Activated naive CD8-positive, alpha-beta T cell treated with anti-CD3 and anti-CD28 coated beads, Interleukin-2, amount 50 U/mL, for 24 hours (primary cell): Measurements from ENCODE around the gene PRKAG1.

Source experiments
- ATAC-seq: fragments of 150-1000 bp; cut with Tn5 transposase; one replicate; pipeline ENCODE4 v1.10.0; 2021
- DNase-seq: peaks from one replicate; pipeline ENCODE4 v3.0.0; 2021
- H3K27ac Mint-ChIP-seq: one replicate; pipeline ENCODE4 v1.8.0; 2021; ENCODE audit warnings: mild to moderate bottlenecking, mixed read lengths
- H3K27me3 Mint-ChIP-seq: one replicate; pipeline ENCODE4 v1.8.0; 2021; ENCODE audit warnings: mixed read lengths
- H3K36me3 Mint-ChIP-seq: one replicate; pipeline ENCODE4 v1.8.0; 2021; ENCODE audit warnings: low read depth, mixed read lengths
- H3K4me1 Mint-ChIP-seq: one replicate; pipeline ENCODE4 v1.8.0; 2021; ENCODE audit warnings: mixed read lengths
- H3K4me3 Mint-ChIP-seq: one replicate; pipeline ENCODE4 v1.8.0; 2021; ENCODE audit warnings: mild to moderate bottlenecking, moderate library complexity, mixed read lengths
- H3K9me3 Mint-ChIP-seq: one replicate; pipeline ENCODE4 v1.8.0; 2021; ENCODE audit warnings: mixed read lengths

The PRKAG1 gene

GRCh38 chr12:49054096-49054495, 35.5 kb upstream of the PRKAG1 start:
- Mint-ChIP-seq H3K27ac (no peak overlapping the region), H3K27me3 (no peaks in the 10 kb centered on the region), H3K4me1 (peaks cover 41% of the 10 kb centered on the region), H3K36me3 (peaks cover 50% of the 10 kb centered on the region), H3K9me3 (no peaks in the 10 kb centered on the region), H3K4me3 (no peak overlapping the region)
- DNase-seq (no peak), ATAC-seq (no peak)

GRCh38 chr12:49052451-49053208, 34.1 kb upstream of the PRKAG1 start:
- ATAC-seq (no peak), DNase-seq (no peak)
- no peaks in the 10 kb centered on the region for H3K27me3 Mint-ChIP-seq
- H3K4me3 Mint-ChIP-seq, result no peak overlapping the region
- H3K27ac Mint-ChIP-seq, result no peak overlapping the region
- no peaks in the 10 kb centered on the region for H3K9me3 Mint-ChIP-seq
- peaks cover 31% of the 10 kb centered on the region for H3K4me1 Mint-ChIP-seq
- H3K36me3 Mint-ChIP-seq, result peaks cover 63% of the 10 kb centered on the region

- H3K27ac Mint-ChIP-seq, result no peak overlapping the region
- no peaks in the 10 kb centered on the region for H3K27me3 Mint-ChIP-seq
- H3K4me1 Mint-ChIP-seq, result peaks cover 24% of the 10 kb centered on the region
- ATAC-seq, result no peak
- H3K36me3 Mint-ChIP-seq, result peaks cover 67% of the 10 kb centered on the region
- H3K9me3 Mint-ChIP-seq, result no peaks in the 10 kb centered on the region
- H3K4me3 Mint-ChIP-seq, result no peak overlapping the region
- no peak for DNase-seq
Observed at GRCh38 chr12:49051777-49052438, 33.3 kb upstream of the PRKAG1 start.

- Mint-ChIP-seq H3K36me3 (peaks cover 70% of the 10 kb centered on the region), H3K27me3 (no peaks in the 10 kb centered on the region), H3K27ac (no peak overlapping the region), H3K4me3 (no peak overlapping the region), H3K9me3 (no peaks in the 10 kb centered on the region), H3K4me1 (peaks cover 18% of the 10 kb centered on the region)
- ATAC-seq (no peak), DNase-seq (no peak)
Observed at GRCh38 chr12:49051373-49051764, 32.8 kb upstream of the PRKAG1 start.

- no peak overlapping the region for H3K27ac Mint-ChIP-seq
- DNase-seq (no peak), ATAC-seq (no peak)
- peaks cover 12% of the 10 kb centered on the region for H3K4me1 Mint-ChIP-seq
- no peak overlapping the region for H3K4me3 Mint-ChIP-seq
- peaks cover 74% of the 10 kb centered on the region for H3K36me3 Mint-ChIP-seq
- H3K27me3 Mint-ChIP-seq, result no peaks in the 10 kb centered on the region
- no peaks in the 10 kb centered on the region for H3K9me3 Mint-ChIP-seq
Observed at GRCh38 chr12:49050507-49051372, 32.2 kb upstream of the PRKAG1 start.

- DNase-seq (no peak), ATAC-seq (no peak)
- no peak overlapping the region for H3K4me3 Mint-ChIP-seq
- H3K9me3 Mint-ChIP-seq, result no peaks in the 10 kb centered on the region
- H3K4me1 Mint-ChIP-seq, result peaks cover 1% of the 10 kb centered on the region
- H3K36me3 Mint-ChIP-seq, result peaks cover 69% of the 10 kb centered on the region
- H3K27ac Mint-ChIP-seq, result no peak overlapping the region
- no peaks in the 10 kb centered on the region for H3K27me3 Mint-ChIP-seq
Observed at GRCh38 chr12:49049566-49050224, 31.1 kb upstream of the PRKAG1 start.

- ATAC-seq, result no peak
- H3K36me3 Mint-ChIP-seq, result peaks cover 71% of the 10 kb centered on the region
- no peaks in the 10 kb centered on the region for H3K27me3 Mint-ChIP-seq
- no peak for DNase-seq
- H3K4me3 Mint-ChIP-seq, result no peak overlapping the region
- H3K4me1 Mint-ChIP-seq, result no peaks in the 10 kb centered on the region
- no peaks in the 10 kb centered on the region for H3K9me3 Mint-ChIP-seq
- H3K27ac Mint-ChIP-seq, result no peak overlapping the region
Observed at GRCh38 chr12:49048953-49049352, 30.4 kb upstream of the PRKAG1 start.

- Mint-ChIP-seq H3K27me3 (no peaks in the 10 kb centered on the region), H3K9me3 (no peaks in the 10 kb centered on the region), H3K27ac (no peak overlapping the region), H3K36me3 (peaks cover 62% of the 10 kb centered on the region), H3K4me3 (no peak overlapping the region), H3K4me1 (peaks cover 2% of the 10 kb centered on the region)
- DNase-seq, result no peak
- ATAC-seq, result no peak
Observed at GRCh38 chr12:49046129-49046895, 27.7 kb upstream of the PRKAG1 start.

GRCh38 chr12:49044660-49045059, 26.1 kb upstream of the PRKAG1 start:
- H3K36me3 Mint-ChIP-seq, result peaks cover 54% of the 10 kb centered on the region

GRCh38 chr12:49043856-49044258, 25.3 kb upstream of the PRKAG1 start:
- peaks cover 2% of the 10 kb centered on the region for H3K4me1 Mint-ChIP-seq
- no peaks in the 10 kb centered on the region for H3K9me3 Mint-ChIP-seq
- peaks cover 49% of the 10 kb centered on the region for H3K36me3 Mint-ChIP-seq
- peak; percentile 86 for DNase-seq
- no peaks in the 10 kb centered on the region for H3K27me3 Mint-ChIP-seq
- H3K27ac Mint-ChIP-seq, result no peak overlapping the region
- H3K4me3 Mint-ChIP-seq, result no peak overlapping the region
- ATAC-seq, result peak; percentile 74

More at GRCh38 chr12:49044660-49045059, 26.1 kb upstream of the PRKAG1 start:
- H3K27ac Mint-ChIP-seq, result no peak overlapping the region
- peaks cover 2% of the 10 kb centered on the region for H3K4me1 Mint-ChIP-seq
- no peak overlapping the region for H3K4me3 Mint-ChIP-seq
- DNase-seq (no peak), ATAC-seq (no peak)
- H3K9me3 Mint-ChIP-seq, result no peaks in the 10 kb centered on the region
- H3K27me3 Mint-ChIP-seq, result no peaks in the 10 kb centered on the region

GRCh38 chr12:49043241-49043640, 24.7 kb upstream of the PRKAG1 start:
- H3K27ac Mint-ChIP-seq, result no peak overlapping the region
- peaks cover 2% of the 10 kb centered on the region for H3K4me1 Mint-ChIP-seq
- no peak overlapping the region for H3K4me3 Mint-ChIP-seq
- peaks cover 44% of the 10 kb centered on the region for H3K36me3 Mint-ChIP-seq
- DNase-seq, result no peak
- no peaks in the 10 kb centered on the region for H3K9me3 Mint-ChIP-seq
- H3K27me3 Mint-ChIP-seq, result no peaks in the 10 kb centered on the region
- no peak for ATAC-seq

- no peak overlapping the region for H3K4me3 Mint-ChIP-seq
- H3K9me3 Mint-ChIP-seq, result no peaks in the 10 kb centered on the region
- peaks cover 33% of the 10 kb centered on the region for H3K36me3 Mint-ChIP-seq
- peaks cover 2% of the 10 kb centered on the region for H3K4me1 Mint-ChIP-seq
- H3K27ac Mint-ChIP-seq, result no peak overlapping the region
- no peaks in the 10 kb centered on the region for H3K27me3 Mint-ChIP-seq
- DNase-seq (no peak), ATAC-seq (no peak)
Observed at GRCh38 chr12:49041881-49042484, 23.4 kb upstream of the PRKAG1 start.

GRCh38 chr12:49041036-49041880, 22.7 kb upstream of the PRKAG1 start:
- no peaks in the 10 kb centered on the region for H3K27me3 Mint-ChIP-seq
- ATAC-seq (no peak), DNase-seq (no peak)
- H3K9me3 Mint-ChIP-seq, result no peaks in the 10 kb centered on the region
- H3K36me3 Mint-ChIP-seq, result peaks cover 32% of the 10 kb centered on the region
- H3K4me3 Mint-ChIP-seq, result no peak overlapping the region
- no peak overlapping the region for H3K27ac Mint-ChIP-seq
- peaks cover 2% of the 10 kb centered on the region for H3K4me1 Mint-ChIP-seq
